WTC11 (cell line): Measurements from ENCODE around the gene SLPI. TPM values are rescaled to one million over a fixed set of nuclear protein-coding genes. Genes with fewer than 3 reads are reported as not detected.

Source experiments
- ATAC-seq: fragments of 200-7000 bp; cut with Tn5 transposase; 2 replicates; pipeline ENCODE4 v1.10.0; 2021; ENCODE audit warnings: mild to moderate bottlenecking, moderate library complexity
- CTCF ChIA-PET: fragments of 300-600 bp; sonication (Branson Sonifier 250); formaldehyde crosslinking; loops from one replicate; lab custom pipeline; 2021; ENCODE audit warnings: antibody characterized with exemption; lab: Charles Lee
- POLR2A ChIA-PET: fragments of 350-600 bp; sonication (Branson Sonifier 250); formaldehyde crosslinking; loops from one replicate; lab custom pipeline; 2021; ENCODE audit warnings: antibody characterized with exemption; lab: Charles Lee
- DNase-seq: peaks from one replicate; pipeline ENCODE4 v3.0.0; 2021; ENCODE audit warnings: low spot score
- H3K27ac Mint-ChIP-seq: 2 replicates; pipeline ENCODE4 v1.8.0; 2021; ENCODE audit warnings: mixed read lengths
- H3K27me3 Mint-ChIP-seq: 2 replicates; pipeline ENCODE4 v1.8.0; 2021; ENCODE audit warnings: low read depth, mild to moderate bottlenecking, moderate library complexity, mixed read lengths
- H3K36me3 Mint-ChIP-seq: 2 replicates; pipeline ENCODE4 v1.8.0; 2021; ENCODE audit warnings: mixed read lengths
- H3K4me1 Mint-ChIP-seq: 2 replicates; pipeline ENCODE4 v1.8.0; 2022; ENCODE audit warnings: mixed read lengths
- H3K4me3 Mint-ChIP-seq: 2 replicates; pipeline ENCODE4 v1.8.0; 2021; ENCODE audit warnings: mild to moderate bottlenecking, moderate library complexity, mixed read lengths
- H3K9me3 Mint-ChIP-seq: 2 replicates; pipeline ENCODE4 v1.8.0; 2021; ENCODE audit warnings: mixed read lengths
- CDX4 ChIP-seq: fragments of 250-450 bp; sonication (Bioruptor Pico); IDR thresholded peaks from 2 replicates; pipeline ENCODE4 v1.9.0; 2021; ENCODE audit warnings: moderate library complexity, mild to moderate bottlenecking, inconsistent platforms, borderline replicate concordance
- CREB1 ChIP-seq: sonication (generic); formaldehyde crosslinking; IDR thresholded peaks from 2 replicates; pipeline ENCODE4 v1.8.0; 2023; ENCODE audit warnings: mild to moderate bottlenecking, missing genetic modification reagents
- CTCF ChIP-seq: fragments of 200-600 bp; IDR thresholded peaks from 2 replicates; pipeline ENCODE4 v1.8.0; 2022; ENCODE audit warnings: antibody characterized with exemption
- EMX1 ChIP-seq: fragments of 250-450 bp; sonication (Bioruptor Pico); IDR thresholded peaks from 2 replicates; pipeline ENCODE4 v1.8.0; 2021; ENCODE audit warnings: mild to moderate bottlenecking
- HMGXB4 ChIP-seq: sonication (generic); formaldehyde crosslinking; IDR thresholded peaks from 2 replicates; pipeline ENCODE4 v1.8.1; 2023; ENCODE audit warnings: mild to moderate bottlenecking, moderate library complexity, missing genetic modification reagents
- OVOL2 ChIP-seq: fragments of 250-450 bp; sonication (Bioruptor Pico); IDR thresholded peaks from 2 replicates; pipeline ENCODE4 v1.9.0; 2021; ENCODE audit warnings: mild to moderate bottlenecking, borderline replicate concordance
- RORB ChIP-seq: fragments of 250-450 bp; sonication (Bioruptor Pico); IDR thresholded peaks from 2 replicates; pipeline ENCODE4 v1.9.0; 2021; ENCODE audit warnings: mild to moderate bottlenecking
- SMAD3 ChIP-seq: sonication (generic); formaldehyde crosslinking; IDR thresholded peaks from 2 replicates; pipeline ENCODE4 v1.8.0; 2022; ENCODE audit warnings: missing genetic modification reagents, mild to moderate bottlenecking, borderline replicate concordance
- TCF7 ChIP-seq: sonication (generic); formaldehyde crosslinking; IDR thresholded peaks from 2 replicates; pipeline ENCODE4 v1.8.0; 2022; ENCODE audit warnings: mild to moderate bottlenecking, low read depth, missing genetic modification reagents, moderate library complexity
- TEAD4 ChIP-seq: sonication (generic); formaldehyde crosslinking; IDR thresholded peaks from 2 replicates; pipeline ENCODE4 v1.8.0; 2022; ENCODE audit warnings: mild to moderate bottlenecking, missing genetic modification reagents
- TP53 ChIP-seq: sonication (generic); formaldehyde crosslinking; IDR thresholded peaks from 2 replicates; pipeline ENCODE4 v1.8.1; 2023; ENCODE audit warnings: mild to moderate bottlenecking, missing genetic modification reagents
- ZNF416 ChIP-seq: fragments of 250-450 bp; sonication (Bioruptor Pico); IDR thresholded peaks from 2 replicates; pipeline ENCODE4 v1.9.0; 2021; ENCODE audit warnings: mild to moderate bottlenecking, inconsistent platforms
- ZNF532 ChIP-seq: fragments of 250-450 bp; sonication (Bioruptor Pico); IDR thresholded peaks from 2 replicates; pipeline ENCODE4 v1.9.0; 2021; ENCODE audit warnings: mild to moderate bottlenecking, borderline replicate concordance
- total RNA-seq: library from RNA; stranded (reverse); gene quantifications from 3 replicates; pipeline ENCODE4 v1.2.3, GENCODE V29; 2021
- TF ChIP-seq, protein P1 (sequence below): sonication (generic); formaldehyde crosslinking; IDR thresholded peaks from 2 replicates; pipeline ENCODE4 v1.8.1; 2022; ENCODE audit warnings: mild to moderate bottlenecking, missing genetic modification reagents, moderate library complexity, borderline replicate concordance
- TF ChIP-seq, protein P2 (sequence below): sonication (generic); formaldehyde crosslinking; IDR thresholded peaks from 2 replicates; pipeline ENCODE4 v1.8.0; 2022; ENCODE audit warnings: mild to moderate bottlenecking, missing genetic modification reagents
- TF ChIP-seq, protein P3 (sequence below): sonication (generic); formaldehyde crosslinking; IDR thresholded peaks from 2 replicates; pipeline ENCODE4 v1.8.1; 2023; ENCODE audit warnings: mild to moderate bottlenecking, missing genetic modification reagents
- TF ChIP-seq, protein P4 (sequence below): sonication (generic); formaldehyde crosslinking; IDR thresholded peaks from 2 replicates; pipeline ENCODE4 v1.8.0; 2022; ENCODE audit warnings: missing genetic modification reagents
- TF ChIP-seq, protein P5 (sequence below): sonication (generic); formaldehyde crosslinking; IDR thresholded peaks from 2 replicates; pipeline ENCODE4 v1.8.1; 2022; ENCODE audit warnings: mild to moderate bottlenecking, moderate library complexity, missing genetic modification reagents

The SLPI gene
- total RNA-seq, 1 experiment from 2014 or later: 0.74 TPM

DNA sequence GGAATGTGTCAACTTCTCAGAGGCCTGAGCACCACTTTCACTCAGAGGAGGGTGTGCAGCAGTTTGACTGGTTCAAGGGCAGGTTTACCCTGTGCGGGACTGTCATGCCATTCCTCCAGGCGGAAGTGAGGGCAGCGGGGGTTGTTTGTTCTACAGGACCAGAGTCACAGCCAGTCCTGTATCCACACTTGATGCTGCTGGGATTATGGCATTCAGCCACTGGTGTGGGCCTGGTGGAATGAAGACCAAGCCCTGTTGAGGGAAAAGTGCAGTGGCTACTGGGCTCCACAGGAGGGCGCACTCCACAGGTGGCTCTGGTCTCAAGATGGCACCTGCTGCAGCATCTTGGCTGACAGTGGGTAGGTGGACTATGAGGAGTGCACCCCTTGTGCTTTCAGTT is 18.4 kb downstream of the SLPI start (continued):
- TF ChIP-seq HMGXB4 (CRISPR knock-in tag) (no peak), CTCF (peak; percentile 90)

DNA sequence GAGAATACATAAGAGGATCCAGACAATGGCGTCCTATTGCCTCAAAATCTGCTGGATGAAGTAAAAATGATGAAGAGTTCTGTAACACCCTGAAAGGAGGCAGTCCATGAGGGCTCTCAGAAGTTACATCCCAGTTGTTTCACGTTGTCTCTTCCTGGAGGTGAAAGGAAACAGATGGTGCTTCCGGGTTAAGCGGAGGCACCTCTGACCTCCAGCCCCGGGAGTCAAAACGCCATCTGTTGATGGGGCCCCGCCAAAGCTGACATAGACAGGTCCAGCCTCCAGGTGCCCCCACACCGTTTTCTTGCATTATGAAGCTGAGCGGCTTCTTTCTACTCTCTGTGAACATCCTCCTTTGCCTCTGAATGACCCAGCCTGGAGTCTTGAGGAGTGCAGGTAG is 23.7 kb downstream of the SLPI start:
- ATAC-seq: no peak
- H3K9me3 Mint-ChIP-seq: no peaks in the 10 kb centered on the region; the same call in 1 of the 2 replicates
- no peaks in the 10 kb centered on the region for H3K4me1 Mint-ChIP-seq
- ChIA-PET CTCF (interaction anchor here (0.7 to 2.6 kb wide), 4 partner anchors 60 to 186 kb away, joined by 4 to 91 read pairs (median 24); no protein-coding TSS in a partner anchor), POLR2A (no interaction called here)
- H3K36me3 Mint-ChIP-seq: no peaks in the 10 kb centered on the region
- no peak overlapping the region for H3K27ac Mint-ChIP-seq
- DNase-seq: no peak
- H3K27me3 Mint-ChIP-seq: peaks cover 44% of the 10 kb centered on the region
- no peak overlapping the region for H3K4me3 Mint-ChIP-seq
- TF ChIP-seq, protein P1, sequence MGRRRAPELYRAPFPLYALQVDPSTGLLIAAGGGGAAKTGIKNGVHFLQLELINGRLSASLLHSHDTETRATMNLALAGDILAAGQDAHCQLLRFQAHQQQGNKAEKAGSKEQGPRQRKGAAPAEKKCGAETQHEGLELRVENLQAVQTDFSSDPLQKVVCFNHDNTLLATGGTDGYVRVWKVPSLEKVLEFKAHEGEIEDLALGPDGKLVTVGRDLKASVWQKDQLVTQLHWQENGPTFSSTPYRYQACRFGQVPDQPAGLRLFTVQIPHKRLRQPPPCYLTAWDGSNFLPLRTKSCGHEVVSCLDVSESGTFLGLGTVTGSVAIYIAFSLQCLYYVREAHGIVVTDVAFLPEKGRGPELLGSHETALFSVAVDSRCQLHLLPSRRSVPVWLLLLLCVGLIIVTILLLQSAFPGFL (CRISPR knock-in tag): no peak
- TF ChIP-seq EMX1 (no peak), RORB (CRISPR knock-in tag) (no peak), TCF7 (CRISPR knock-in tag) (no peak), TP53 (CRISPR knock-in tag) (no peak), CREB1 (no peak), CDX4 (CRISPR knock-in tag) (no peak), OVOL2 (no peak), ZNF416 (no peak), TEAD4 (CRISPR knock-in tag) (no peak), ZNF532 (no peak), SMAD3 (no peak)
- TF ChIP-seq, protein P2, sequence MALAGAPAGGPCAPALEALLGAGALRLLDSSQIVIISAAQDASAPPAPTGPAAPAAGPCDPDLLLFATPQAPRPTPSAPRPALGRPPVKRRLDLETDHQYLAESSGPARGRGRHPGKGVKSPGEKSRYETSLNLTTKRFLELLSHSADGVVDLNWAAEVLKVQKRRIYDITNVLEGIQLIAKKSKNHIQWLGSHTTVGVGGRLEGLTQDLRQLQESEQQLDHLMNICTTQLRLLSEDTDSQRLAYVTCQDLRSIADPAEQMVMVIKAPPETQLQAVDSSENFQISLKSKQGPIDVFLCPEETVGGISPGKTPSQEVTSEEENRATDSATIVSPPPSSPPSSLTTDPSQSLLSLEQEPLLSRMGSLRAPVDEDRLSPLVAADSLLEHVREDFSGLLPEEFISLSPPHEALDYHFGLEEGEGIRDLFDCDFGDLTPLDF (CRISPR knock-in tag): no peak
- TF ChIP-seq, protein P3, sequence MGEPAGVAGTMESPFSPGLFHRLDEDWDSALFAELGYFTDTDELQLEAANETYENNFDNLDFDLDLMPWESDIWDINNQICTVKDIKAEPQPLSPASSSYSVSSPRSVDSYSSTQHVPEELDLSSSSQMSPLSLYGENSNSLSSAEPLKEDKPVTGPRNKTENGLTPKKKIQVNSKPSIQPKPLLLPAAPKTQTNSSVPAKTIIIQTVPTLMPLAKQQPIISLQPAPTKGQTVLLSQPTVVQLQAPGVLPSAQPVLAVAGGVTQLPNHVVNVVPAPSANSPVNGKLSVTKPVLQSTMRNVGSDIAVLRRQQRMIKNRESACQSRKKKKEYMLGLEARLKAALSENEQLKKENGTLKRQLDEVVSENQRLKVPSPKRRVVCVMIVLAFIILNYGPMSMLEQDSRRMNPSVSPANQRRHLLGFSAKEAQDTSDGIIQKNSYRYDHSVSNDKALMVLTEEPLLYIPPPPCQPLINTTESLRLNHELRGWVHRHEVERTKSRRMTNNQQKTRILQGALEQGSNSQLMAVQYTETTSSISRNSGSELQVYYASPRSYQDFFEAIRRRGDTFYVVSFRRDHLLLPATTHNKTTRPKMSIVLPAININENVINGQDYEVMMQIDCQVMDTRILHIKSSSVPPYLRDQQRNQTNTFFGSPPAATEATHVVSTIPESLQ (CRISPR knock-in tag): no peak
- TF ChIP-seq, protein P4, sequence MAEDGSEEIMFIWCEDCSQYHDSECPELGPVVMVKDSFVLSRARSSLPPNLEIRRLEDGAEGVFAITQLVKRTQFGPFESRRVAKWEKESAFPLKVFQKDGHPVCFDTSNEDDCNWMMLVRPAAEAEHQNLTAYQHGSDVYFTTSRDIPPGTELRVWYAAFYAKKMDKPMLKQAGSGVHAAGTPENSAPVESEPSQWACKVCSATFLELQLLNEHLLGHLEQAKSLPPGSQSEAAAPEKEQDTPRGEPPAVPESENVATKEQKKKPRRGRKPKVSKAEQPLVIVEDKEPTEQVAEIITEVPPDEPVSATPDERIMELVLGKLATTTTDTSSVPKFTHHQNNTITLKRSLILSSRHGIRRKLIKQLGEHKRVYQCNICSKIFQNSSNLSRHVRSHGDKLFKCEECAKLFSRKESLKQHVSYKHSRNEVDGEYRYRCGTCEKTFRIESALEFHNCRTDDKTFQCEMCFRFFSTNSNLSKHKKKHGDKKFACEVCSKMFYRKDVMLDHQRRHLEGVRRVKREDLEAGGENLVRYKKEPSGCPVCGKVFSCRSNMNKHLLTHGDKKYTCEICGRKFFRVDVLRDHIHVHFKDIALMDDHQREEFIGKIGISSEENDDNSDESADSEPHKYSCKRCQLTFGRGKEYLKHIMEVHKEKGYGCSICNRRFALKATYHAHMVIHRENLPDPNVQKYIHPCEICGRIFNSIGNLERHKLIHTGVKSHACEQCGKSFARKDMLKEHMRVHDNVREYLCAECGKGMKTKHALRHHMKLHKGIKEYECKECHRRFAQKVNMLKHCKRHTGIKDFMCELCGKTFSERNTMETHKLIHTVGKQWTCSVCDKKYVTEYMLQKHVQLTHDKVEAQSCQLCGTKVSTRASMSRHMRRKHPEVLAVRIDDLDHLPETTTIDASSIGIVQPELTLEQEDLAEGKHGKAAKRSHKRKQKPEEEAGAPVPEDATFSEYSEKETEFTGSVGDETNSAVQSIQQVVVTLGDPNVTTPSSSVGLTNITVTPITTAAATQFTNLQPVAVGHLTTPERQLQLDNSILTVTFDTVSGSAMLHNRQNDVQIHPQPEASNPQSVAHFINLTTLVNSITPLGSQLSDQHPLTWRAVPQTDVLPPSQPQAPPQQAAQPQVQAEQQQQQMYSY: no peak
- TF ChIP-seq, protein P5, sequence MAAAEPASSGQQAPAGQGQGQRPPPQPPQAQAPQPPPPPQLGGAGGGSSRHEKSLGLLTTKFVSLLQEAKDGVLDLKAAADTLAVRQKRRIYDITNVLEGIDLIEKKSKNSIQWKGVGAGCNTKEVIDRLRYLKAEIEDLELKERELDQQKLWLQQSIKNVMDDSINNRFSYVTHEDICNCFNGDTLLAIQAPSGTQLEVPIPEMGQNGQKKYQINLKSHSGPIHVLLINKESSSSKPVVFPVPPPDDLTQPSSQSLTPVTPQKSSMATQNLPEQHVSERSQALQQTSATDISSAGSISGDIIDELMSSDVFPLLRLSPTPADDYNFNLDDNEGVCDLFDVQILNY (CRISPR knock-in tag): no peak
